ENCODE data around the gene FNTB.
A peak's percentile ranks its signal among the peaks of the same experiment; 100 is the strongest.

The FNTB gene

DNA sequence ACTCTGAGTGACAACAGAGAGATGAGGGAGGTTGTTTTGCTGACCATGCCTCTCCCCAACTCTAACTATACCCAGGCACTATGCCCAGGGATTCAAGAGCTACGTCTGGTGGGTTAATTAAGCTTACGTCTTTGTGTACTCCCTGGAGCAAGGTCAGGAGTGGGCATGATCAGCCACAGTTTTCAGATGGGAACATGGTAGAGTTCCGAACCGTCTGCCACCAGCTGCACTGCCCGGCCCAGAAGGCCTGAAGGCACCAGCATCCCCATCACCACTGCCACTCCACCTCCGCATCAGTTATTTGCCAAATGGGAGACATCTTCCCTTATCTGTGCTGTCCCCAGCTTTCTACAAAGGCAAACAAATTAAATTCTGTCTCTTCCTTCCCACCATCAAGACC lies 33.0 kb upstream of the FNTB start:
- no peak for DNase-seq

DNA sequence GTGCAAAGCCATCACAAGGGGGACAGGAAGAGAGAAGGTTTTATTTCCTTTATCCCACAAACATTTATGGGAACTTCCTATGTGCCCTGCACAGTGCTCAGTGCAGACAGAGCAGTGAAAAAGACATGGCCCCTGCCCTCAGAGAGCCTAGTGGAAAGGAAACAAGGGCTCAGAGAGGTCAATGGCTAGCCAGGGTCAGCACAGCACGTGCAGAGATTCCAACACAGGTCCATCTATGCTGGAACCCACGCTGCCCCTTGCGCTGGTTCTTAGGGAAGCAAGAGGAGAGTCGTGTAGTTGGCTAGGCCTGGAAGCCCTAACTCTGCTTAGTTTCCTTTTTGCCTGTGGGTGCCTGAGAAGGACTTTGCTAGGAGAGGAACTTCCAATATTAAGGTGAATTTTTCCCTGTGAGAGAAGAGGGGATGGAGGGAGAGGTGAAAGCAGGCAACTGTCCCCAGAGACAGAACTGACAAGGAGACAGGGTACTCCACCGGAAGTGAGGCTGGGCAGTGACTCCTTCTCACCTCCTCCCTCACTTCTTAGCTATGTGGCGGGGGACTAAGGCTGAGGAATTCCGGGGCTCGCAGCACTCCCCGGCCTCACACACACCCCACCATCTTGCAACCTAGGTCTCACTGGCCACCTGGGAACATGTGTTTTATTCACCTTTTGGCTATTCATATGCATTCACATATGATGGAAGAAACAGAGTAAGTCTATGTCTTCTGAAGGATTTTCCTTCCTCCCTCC lies 32.0 kb upstream of the FNTB start:
- DNase-seq, result no peak

DNA sequence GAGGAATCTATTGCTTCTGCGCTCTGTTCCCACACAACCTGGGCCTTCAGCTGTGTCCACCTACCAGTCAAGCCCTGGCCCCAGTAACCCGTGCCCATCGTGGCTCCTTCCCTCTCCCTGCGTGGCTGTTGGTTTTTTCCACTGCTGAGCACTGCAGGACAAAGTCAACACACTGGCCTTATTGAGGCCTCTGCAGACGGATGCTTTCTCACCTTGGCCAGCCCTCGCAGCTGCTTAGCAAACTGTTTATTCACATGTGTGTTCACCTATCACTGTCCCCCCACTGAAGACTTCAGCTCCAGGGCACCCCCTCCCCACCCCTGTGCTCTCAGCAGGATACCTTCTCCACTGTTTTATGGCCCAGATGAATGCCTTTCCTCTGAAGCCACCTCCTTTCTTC lies 31.4 kb upstream of the FNTB start:
- no peak for DNase-seq

DNA sequence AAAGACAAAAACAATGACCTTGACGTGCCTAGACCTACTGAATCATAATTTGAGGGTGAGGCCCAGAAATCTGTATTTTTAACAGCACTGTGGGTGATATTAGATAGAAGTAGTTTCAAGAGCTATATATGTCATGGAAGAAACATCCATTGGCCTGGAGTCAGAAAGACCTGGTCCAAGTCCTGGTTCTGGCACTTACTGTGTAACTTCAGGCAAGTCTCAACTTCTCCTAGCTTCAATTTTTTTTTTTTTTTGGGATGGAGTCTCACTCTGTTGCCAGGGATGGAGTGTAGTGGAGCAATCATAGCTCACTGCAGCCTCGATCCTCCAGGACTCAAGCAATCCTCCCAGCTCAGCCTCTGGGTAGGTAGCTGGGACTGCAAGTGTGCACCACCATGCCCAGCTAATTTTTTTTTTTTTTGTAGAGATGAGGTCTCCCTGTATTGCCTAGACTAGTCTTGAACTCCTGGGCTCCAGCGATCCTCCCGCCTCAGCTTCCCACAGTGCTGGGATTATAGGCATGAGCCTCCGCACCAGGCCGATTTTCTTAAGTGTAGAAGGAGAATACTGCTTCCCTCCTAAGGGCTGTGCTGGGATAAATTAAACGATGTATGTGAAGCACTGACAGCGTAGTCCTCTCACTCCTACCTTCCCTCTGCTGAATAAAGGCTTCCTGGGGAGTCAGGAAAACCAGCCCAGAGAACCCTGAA lies 29.8 kb upstream of the FNTB start:
- DNase-seq, result no peak

DNA sequence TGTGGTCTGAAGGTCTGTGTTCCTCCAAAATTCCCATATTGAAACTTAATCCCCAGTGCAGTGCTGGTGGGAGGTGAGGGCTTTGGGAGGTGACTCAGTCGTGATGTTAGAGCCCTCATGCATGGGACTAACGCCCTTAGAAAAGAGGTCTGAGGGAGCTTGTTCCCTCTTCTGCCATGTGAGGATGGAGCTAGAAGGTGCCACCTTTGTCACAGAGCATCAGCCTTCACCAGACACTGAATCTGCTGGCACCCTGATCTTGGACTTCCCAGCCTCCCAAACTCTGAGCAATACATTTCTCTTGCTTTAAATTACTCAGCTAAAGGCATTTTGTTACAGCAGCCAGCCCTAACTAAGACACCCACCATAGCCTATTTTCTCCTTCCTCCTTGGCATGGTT lies 28.5 kb upstream of the FNTB start:
- DNase-seq, result no peak

DNA sequence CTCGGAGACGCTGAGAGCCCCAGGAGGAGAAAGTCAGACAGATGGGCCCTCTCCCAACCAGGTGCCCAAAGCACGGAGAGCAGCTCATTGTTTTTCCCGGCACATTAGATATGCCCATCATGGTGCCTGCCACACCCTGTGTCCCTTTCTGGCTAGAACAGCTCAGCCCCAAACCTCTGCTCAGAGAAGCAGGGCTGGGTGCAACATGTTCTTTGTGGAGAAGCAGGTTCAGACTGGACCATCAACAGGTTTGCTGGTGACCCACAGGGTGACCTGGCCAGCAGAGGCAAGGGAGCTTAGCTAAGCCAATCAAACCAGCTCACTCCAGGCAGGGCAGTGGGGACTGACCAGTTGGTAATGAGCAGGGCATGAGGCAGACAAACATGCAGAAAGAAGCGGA lies 28.0 kb upstream of the FNTB start:
- DNase-seq, result no peak

DNA sequence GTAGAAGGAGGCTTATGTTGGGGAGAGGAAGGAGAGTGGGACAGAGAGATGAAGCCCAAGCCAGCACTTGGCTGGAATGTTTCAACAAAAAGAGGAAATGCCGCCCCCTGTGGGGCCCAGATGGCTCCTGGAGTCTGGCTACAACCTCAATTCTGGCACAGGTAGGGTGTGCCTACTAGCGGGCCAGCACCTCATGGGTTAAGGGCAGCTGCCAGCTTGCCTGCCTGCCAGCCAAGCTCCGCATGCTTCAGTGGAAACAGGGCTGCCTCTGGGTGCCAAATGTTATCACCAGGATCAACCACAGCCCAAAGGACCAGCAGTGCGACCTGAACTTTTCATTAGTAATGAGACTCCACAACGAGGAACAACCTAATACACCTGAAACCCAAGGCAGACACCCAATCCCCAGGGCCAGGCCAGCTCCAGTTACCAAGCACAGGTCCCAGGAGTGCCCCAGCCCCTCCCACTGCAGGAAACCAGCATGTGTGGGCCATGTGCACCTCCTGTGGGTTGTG lies 25.9 kb upstream of the FNTB start:
- peak; percentile 27 for DNase-seq

DNA sequence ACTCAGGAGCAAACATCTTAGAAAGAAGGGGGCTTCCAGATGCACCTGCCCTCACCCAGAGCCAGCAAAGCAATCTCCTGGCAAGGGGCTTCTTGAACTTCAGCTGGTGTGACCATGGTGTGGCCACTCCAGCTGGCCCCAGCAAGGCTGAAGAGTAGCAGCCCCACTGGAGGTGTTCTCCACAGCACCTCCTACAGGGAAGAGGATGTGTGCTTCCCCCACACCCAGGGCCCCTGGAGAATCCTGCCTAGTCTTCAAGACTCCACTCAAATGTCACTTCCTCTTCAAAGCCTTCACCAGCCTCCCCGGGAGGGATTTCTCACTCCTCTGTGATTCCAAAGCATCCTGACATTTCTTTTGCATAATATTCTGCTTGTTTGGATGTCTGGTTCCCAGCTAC lies 23.1 kb upstream of the FNTB start:
- no peak for DNase-seq

DNA sequence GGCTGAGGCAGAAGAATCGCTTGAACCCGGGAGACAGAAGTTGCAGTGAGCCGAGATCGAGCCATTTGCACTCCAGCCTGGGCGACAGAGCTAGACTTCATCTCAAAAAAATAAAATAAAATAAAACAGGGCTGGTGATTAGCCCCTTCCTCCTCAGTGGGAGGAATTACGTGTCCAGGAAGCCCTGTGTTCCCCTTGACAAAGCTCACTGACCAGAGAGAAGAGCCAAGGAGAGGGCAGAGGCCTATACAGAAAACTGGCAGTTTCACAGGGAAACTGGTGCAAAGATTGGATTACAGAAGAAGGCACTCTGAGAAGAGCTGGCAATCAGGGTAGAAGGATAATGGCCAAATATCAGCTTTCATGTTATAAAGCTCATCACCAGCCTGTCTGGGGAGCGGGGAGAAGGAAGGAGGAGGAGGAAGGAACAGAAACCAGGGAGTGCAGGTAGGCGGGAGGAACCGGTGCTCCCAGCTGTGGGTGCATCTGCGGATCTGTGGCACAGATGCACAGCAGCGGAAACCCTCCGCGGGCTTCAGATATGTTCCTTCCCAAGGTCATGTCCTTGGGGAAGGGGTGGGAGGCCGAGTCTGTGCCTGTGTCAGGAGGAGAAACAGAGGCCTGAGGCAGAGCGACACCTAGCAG lies 21.2 kb upstream of the FNTB start:
- no peak for DNase-seq

DNA sequence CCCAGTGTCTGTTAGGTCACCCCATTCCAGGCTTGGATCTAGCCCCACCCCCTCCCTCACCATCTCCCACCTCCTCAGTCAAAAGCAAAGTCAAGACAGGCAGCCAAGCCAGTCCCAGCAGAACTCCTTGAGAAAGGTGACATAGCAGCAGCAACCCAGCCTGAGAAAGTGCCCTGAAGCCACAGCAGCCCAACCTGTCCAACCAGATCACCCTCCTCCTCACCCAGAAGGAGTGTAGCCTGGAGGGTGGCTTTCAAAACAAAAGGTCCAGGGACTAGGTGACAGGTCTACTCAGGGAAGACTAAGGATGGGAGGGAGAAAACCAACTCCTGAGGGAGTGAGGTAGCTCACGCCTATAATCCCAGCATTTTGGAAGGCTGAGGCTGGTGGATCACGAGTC lies 19.7 kb upstream of the FNTB start:
- no peak for DNase-seq

DNA sequence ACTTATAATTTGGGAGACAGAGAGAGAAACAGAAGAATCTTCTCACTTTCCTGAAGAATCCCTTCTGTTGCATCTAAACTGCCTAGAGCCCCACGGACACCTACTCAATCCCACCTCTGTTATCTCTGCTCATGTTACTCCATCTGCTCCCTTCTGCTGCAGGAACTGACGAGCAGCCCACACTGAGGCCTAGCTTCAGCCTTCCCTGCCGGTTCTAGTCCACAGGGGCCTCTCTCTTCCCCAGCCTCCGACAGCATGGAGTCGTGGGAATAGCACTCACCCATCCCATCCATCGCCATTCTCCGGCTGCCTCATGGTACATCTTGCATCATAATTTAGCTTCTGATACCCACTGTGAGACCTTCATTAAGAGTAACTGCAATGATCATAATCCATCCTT lies 18.5 kb upstream of the FNTB start:
- no peak for DNase-seq

DNA sequence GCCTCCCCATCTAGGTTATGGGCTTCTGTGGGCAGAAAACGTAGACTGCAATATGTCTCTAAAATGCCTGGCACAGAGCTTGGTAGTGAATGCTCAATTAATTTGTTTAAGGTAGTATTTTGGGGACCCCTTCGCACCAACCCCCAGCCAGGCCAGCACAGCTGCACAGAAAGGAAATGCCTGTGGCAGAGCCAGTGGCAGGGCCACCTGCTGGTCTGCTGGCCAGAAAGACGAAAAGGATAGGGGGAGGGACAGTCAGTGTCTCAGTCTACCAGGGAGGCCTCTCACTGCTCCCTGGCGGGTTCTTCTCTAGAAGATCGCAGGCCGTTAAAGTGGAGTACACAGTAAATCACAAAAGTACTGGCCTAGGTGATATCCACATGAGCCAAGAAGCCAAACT lies 18.0 kb upstream of the FNTB start:
- DNase-seq, result no peak

DNA sequence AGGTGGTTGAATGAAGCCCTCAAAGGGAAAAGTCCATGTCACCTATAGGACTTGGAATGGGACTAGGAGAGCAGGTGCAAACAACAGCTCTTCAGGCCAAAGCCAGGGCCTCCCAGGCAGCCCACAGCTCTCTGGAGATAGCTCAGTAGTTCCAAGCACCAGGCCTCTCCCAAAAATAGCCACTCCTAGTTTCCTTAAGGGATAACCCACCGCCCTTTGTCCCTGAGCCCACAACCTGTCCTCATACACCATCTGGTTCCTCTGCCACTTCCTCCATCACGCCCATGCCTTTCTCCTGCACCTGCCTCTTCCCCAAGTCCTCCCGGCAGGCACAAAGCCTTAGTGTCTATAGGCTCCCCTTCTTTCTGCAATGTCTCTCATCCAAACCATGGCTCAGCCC lies 16.7 kb upstream of the FNTB start:
- DNase-seq, result no peak

DNA sequence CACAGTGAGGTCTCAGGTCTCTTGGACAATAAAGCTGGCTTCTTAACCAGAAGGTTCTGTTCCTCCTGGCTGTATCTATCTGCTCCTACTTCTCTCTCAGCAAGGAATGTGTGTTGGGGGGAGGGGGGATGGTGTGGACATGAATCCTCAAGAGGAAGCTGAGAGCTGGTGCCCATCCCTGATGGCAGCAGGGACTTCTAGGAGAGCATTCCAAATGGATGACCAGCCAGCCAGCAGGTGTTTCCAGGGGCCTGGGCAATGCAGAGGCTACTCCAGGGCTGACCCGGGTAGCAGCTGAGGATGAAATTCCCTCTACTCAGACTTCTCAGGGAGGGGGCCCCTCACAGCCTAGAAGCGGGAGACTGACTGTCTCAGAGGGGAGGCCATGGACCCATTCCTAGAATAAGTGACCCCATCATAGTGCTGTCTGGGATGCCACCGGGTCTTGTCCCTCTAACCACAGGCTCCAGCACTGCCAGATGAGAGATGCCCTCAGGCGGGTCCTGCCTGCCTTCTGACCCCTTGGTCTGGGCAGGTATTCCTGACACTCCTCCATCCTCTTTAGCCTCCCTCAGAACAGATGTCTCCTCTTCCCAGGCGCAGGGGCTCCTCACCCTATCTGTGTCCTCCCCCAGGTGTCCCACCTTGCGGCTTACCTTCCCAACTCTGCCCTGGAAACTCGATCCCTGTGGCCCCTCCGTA lies 15.8 kb upstream of the FNTB start:
- no peak for DNase-seq

DNA sequence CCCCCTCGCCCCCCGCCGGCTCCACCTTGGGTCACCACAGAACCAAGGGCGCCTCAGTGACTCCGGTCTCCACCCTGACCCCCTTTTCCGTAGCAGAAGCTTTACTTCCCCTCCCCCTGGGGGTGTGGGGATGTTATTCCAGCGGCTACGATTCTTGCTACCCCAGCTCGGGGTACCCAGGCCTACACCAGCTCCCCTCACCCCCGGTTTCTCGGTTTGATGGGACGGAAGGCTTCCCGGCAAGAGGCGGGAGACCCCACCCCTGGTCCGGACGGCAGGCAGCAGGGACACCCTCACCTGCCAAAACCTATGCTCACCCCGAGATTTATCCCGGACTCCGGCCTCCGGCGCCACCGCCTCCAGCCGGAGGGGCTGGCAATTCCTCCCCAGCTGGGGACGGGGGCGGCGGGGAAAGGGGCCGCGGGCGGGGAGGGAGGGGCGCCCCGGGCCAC lies 15.2 kb upstream of the FNTB start:
- DNase-seq, result no peak

DNA sequence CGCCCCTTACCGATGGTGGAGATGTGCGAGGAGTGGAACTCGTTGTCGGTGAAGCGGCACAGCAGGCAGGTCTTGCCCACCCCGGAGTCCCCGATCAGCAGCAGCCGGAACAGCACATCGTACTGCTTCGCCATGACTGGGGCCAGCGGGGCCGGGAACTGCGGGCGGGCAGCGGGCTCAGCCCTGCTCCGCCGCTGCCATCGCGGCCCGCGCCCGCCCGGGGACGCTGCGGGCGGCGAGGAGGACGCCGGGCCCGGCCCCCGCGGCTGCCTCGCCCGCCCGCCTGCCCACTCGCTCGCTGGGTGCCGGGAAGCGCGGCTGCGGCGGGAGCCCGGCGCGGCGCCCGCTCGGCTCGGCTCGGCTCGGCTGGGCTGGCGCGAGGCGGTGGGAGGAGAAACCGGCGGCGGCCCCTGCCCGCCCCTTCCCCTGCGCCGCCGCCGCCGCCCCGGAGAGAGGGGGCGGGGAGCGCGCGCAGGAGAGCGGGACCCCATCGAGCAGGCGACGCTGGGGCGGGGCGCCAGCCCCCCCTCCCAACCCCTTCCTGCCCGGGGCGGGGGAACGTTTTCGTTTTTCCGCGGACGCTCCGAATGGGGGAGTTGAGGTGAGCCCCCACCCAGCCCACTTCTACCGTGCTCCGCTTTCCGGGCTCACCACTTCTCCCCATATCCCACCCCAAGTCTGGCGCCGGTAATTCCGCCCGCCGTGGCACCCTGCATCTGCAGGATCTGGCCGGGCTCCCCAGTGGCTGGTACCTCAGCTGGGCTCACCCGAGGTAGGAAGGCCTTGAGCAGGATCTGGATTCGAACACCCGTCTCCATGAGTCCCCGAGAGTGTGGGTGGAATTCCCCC lies 14.5 kb upstream of the FNTB start, which contains the start of gene RAB15:
Gene RAB15 (minus strand): TSS at position 394 of the 849 bp plus-strand sequence. CDS start 260 bp downstream, at position 134.
- peak; percentile 54 for DNase-seq

DNA sequence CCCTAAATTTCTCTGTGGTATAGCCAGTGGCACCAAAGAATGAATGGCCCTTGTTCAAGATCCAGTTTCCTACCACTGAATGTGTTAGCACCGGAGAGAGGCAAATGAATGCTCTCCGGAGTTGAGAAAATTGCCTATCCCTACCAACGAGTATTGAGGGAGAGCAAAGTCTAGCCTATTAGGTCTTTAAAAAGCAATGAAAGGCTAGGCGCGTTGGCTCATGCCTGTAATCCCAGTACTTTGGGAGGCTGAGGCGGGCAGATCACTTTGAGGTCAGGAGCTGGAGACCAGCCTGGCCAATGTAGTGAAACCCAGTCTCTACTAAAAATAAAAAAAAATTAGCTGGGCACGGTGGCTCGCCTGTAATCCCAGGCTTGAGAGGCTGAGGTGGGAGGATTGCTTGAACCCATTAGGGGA lies 13.7 kb upstream of the FNTB start:
- DNase-seq, result no peak

DNA sequence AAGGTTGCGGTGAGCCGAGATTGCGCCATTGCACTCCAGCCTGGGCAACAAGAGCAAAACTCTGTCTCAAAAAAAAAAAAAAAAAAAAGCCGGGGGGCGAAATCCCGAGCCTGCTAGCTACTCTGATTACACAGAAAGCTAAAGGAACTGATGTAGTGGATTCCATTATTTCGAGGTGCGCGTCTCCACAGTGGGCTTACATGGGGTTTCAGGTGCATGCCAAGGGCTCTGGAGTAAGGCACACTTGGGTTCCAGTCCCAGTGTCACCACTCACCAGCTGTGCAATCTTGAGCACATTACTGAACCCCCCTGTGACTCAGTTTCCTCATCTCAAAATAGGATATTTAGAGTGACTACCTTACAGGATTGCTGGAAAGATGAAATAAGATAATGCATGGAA lies 12.9 kb upstream of the FNTB start:
- no peak for DNase-seq

DNA sequence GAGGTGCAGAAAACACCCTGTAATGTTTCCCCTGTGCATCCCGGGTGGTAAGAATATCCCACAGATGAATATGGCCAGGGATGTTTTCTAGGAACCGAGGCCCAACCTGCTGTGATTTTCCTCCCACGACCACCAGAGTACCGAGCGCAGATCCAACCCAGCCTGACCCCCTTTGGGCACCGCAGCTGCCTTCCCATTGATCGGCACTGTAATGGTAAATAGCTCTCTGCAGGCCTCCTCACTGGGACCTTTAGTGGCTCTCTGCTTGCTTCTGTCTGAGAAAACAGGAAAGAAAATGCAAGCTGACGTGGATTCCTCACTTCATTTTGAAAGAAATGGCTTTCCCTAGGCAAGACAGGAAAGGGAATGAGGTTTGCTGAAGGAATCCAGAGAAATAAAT lies 12.1 kb upstream of the FNTB start:
- no peak for DNase-seq

DNA sequence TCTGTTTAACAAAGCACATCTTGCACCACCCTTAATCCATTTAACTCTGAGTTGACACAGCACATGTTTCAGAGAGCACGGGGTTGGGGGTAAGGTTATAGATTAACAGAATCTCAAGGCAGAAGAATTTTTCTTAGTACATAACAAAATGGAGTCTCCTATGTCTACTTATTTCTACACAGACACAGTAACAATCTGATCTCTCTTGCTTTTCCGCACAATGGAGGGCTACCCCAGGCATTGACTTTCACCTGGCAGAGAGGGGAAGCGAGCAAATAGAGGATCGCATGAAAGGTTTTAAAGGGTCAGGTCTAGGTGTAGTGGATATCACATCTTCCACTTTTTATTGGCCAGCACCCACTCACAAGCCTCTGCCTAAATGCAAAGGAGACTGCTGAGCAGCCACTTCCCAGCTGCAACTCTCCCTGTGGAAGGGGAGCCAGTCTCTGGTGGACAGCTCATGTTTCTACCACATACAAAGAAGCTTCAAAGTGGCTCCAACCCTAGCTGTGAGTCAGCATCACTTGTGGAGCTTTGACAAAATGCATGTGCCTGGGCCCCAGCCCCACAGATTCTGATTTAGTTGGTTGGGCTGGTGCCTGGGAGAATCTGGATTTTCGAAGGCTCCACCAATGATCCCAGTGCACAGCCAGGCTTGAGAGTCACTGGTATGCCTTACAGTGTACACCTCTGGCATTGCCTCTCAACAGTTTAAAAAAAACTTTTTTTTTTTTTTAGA lies 7.2 kb upstream of the FNTB start:
- DNase-seq, result no peak

All from hematopoietic multipotent progenitor cell treated with erythropoietin and hydrocortisone succinate and interleukin-3 and kit ligand, for 4 days (in vitro differentiated cells).